Brain pericyte (primary cell): ENCODE measurements around the gene HLA-DQA1.
"Not testable (repeated sequence)": the region's sequence is repeated elsewhere in the genome, so short reads cannot be mapped to it uniquely, and the experiment has no call there.

ENCODE experiments used
- DNase-seq: peaks from one replicate; pipeline ENCODE4 v3.0.0-alpha.2; 2012; ENCODE audit warnings: low read depth, low spot score

HLA-DQA1 gene

DNA sequence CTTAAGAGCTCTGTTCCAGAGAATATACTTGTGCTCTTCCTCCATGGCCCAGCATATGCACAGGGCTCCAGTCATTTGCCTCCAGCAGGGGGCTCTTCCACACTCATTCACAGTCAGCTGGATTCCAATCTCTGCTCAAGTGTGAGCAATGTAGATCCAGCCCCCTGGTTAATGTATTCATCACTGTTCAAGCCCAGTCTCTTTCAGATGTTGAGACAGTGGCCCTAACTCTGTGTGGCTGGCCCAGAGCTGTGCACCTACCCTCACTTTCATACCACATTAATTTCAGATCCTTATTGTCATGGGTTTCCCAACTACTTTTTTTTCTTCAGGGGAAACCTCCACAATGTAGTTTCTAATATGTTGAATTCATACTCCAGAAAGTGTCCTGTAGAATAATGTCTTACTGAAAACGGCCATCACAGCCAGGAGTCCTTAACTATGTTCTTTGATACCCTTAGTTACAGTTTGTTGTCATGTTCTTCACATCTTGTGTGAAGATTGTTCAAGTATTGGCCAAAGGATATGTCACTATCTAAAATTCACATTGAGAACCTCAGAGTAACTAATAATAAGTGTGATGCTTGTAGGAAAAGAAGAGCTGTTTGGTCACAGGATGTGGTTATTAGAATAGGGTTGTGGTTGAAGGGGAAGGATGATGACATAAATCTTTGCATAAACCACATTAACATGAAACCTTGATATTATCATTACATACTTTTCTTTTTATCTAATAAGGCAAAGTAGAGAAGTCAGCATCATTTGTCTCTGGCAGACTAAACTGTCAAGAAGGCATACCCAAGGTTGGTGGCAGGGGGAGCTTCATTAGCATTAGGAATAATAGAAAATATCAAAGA is 14.4 kb upstream of the HLA-DQA1 start:
- no peak for DNase-seq

DNA sequence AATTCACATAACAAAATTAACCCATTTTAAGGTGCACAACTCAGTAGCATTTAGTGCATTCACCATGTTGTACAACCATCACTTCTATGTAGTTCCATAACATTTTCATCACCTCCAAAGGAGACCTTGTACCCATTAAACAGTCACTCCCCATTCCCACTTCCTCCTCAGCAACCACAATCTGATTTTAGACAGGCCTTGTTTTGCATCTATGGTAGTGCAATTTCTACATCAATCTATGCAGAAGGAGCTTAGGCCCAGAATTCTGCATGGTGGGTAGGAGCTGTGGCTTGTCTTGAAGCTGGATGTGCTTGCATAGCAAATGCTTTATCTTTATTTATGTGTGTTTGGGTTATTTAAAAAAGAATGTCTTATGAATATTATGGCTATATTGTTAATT is 13.5 kb upstream of the HLA-DQA1 start:
- no peak for DNase-seq

DNA sequence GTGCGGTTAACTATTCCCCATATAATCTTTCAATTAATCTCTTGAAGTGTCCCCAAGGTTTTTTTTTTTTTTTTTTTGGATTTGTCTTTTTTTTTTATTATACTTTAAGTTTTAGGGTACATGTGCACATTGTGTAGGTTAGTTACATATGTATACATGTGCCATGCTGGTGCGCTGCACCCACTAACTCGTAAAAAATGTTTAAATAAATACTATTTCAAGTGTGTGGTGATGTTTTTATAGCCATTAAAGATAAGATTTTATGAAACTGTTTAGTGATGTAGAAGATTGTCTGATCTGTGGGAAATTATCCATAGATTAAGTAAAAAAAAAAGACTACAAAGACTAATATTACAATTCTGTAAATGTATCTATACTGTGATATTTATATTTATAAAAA is 12.6 kb upstream of the HLA-DQA1 start:
- no peak for DNase-seq

DNA sequence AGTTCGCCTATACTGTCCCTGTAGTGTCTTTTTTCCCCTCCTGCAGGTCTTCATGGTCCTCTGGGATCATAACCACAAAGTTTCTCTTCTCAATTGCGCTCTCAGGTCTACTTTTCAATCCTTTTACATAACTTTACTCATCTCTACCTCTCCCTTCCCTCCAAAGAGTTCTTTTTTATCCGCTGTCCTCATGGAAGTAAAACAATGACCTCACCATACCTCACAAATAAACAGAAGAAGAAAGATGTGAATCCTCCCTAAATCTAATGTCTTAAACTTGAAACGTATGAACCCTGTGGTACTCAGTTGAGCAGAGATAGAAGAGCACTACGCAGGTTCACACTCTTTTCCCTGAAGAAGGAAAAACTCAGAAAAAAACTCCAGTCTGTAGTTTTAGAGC is 12.1 kb upstream of the HLA-DQA1 start:
- DNase-seq = no peak

DNA sequence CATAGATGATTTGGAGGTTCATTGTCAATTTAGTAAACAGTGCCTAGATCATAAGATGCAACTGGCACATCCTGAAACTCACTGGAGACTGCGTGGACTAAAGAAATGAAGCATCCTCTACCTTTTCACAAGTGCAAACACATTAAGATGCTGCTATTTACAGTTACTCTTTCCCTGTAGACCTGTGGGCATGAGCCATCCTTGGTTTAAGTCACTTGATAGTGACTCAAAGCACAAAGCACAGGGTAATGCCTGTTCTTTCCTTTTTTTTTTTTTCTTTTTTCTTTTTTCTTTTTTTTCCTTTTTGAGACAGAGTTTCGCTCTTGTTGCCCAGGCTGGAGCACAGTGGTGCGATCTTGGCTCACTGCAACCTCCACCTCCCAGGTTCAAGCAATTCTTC is 10.0 kb upstream of the HLA-DQA1 start:
- DNase-seq = no peak

DNA sequence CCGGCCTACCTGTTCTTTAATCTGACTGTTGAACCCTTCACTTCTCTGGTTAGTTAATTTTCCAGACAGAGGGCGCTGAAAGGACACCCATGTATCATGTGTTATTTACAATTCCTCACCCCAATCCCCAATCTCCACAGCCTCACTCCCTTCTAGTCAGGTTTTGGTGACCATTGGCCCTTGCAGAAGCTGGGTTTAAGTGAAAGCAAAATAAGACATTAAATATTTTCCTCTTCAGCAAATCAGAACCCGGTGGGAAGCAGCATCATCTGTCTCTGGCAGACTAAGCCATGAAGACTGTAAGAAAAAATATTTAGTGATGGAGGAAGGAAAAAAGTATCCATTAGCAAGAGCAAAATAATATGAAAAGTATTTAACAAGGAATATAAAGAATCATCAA is 9.4 kb upstream of the HLA-DQA1 start:
- no peak for DNase-seq

DNA sequence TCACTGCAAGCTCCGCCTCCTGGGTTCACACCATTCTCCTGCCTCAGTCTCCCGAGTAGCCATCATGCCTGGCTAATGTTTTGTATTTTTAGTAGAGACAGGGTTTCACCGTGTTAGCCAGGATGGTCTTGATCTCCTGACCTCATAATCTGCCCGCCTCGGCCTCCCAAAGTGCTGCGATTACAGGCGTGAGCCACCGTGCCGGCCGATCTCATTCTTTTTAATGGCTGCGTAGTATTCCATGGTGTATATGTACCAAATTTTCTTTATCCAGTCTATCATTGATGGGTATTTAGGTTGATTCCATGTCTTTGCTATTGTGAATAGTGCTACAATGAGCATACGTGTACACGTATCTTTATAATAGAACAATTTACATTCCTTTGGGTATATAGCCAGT is 7.4 kb upstream of the HLA-DQA1 start:
- DNase-seq = not testable (repeated sequence)

DNA sequence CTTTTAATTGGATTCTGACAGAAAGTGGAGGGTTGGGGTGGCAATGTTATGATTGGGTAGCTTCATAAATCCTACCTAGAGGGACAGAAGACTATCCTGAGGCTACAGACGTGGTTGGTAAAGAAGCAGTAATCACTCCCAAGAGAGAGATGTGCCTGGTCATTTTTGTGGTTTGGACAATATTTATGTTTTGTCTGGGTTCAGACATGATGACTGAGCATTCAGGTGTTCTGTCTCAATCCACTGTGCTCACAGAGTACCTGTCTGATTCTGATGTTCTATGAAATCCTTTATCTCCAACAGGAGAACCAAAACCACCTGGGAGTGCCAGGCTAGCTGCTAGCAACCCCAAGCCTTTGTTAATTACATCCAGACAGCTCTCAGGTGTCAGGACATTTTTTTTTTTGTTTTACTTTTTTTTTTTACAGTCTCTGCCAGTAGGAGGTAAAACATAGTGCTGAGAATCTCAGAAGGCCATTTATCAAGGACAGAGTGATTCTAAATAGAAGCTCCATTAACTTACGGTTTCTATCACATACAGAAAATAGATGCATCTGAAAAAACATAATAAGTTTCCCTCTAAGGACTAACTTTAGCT is 1.6 kb upstream of the HLA-DQA1 start:
- DNase-seq = no peak

DNA sequence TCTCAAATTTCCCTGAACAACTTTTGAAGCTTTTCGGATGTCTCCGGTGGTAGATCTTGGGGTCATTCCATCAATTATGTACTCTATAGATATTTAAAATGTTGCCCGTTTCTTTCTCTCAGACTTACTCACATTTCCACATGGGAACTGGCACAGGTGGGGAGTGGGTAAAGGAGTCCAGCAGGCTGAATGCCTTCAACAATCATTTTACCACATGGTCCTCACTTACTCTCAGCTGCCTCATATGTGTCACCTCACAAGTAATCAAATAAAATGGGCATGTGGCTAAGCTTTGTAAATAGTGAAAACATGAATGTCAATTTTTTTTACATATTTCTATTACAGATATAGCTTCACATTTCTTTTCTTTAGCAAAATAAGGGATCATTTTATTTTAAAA is 677 bp downstream of the HLA-DQA1 start:
- no peak for DNase-seq

DNA sequence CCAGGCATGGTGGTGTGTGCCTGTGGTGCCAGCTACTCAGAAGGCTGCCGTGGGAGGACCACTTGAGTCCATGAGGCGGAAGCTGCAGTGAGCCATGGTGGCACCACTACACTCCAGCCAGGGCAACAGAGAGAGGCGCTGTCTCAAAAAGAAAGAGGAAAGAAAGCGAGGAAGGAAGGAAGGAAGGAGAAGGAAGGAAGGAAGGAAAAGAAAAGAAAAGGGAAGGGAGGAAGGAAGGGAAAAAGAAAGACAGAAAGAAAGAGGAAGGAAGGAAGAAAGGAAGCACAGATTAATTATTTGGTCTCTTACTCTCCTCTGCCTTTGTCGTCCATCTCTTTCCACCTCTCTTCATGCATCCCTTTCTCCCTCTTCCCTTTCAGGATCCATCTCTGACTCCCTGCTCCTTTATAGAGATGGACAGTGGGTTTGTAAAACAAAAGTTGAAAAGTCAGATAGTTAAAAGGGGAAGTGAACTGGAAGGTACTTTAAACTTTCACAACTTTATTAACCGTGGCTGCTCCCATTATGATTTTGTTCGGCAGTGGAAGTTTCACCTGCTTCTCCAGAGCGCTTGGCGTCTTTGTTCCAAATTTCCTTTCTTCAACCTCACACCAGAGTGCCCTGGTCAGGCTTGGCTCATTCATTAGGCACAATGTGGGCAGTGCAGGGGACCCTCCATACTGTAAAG is 1.5 kb downstream of the HLA-DQA1 start:
- no peak for DNase-seq

DNA sequence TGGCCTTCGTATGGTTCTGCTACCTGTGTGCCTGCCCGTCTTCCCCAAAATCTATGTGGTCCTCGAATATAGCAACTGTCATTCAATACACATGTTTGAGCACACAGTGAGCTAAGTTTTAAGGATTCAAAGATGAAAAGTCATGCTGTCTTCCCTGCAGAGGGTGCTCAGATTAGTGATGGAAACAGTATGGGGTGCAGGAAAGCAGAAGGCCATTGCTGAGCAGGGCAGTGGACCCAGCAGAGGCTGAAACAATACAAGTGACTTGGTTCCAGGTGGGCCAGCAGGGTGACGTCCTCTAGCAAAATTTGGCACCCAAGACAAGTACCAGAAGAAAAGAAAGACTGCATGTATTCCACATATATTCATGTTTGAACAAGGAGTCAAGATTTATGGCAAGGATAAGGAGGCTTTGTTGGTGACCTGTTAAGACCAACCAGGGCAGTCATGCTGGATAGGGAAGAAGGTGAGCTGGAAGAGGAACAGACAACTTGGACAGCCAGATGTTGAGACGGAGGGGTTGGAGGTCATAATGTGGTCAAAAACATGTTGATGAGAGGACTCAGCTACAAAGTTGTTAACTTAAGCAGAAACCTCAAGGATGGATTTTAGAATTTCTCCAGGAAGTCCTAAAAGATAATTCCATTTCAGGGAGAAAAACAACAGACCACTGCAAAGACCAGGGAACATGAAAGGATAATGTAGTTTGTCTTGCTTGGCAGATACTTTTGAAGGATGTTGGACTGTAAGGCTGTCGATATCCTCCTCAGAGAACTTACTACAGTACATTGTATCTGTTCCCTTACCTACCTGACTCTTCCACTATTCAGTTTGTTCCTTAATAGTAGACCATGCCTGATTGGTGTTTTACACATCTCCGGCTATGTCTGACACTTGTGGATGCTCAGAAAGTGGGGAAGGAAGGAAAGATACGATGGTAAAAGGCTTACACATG is 2.5 kb downstream of the HLA-DQA1 start:
- DNase-seq = no peak

DNA sequence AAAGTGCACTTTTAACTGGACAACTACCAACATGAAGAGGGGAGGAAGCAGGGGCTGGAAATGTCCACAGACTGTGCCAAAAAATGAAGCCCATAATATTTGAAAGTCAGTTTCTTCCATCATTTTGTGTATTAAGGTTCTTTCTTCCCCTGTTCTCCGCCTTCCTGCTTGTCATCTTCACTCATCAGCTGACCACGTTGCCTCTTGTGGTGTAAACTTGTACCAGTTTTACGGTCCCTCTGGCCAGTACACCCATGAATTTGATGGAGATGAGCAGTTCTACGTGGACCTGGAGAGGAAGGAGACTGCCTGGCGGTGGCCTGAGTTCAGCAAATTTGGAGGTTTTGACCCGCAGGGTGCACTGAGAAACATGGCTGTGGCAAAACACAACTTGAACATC is 3.9 kb downstream of the HLA-DQA1 start:
- no peak for DNase-seq

DNA sequence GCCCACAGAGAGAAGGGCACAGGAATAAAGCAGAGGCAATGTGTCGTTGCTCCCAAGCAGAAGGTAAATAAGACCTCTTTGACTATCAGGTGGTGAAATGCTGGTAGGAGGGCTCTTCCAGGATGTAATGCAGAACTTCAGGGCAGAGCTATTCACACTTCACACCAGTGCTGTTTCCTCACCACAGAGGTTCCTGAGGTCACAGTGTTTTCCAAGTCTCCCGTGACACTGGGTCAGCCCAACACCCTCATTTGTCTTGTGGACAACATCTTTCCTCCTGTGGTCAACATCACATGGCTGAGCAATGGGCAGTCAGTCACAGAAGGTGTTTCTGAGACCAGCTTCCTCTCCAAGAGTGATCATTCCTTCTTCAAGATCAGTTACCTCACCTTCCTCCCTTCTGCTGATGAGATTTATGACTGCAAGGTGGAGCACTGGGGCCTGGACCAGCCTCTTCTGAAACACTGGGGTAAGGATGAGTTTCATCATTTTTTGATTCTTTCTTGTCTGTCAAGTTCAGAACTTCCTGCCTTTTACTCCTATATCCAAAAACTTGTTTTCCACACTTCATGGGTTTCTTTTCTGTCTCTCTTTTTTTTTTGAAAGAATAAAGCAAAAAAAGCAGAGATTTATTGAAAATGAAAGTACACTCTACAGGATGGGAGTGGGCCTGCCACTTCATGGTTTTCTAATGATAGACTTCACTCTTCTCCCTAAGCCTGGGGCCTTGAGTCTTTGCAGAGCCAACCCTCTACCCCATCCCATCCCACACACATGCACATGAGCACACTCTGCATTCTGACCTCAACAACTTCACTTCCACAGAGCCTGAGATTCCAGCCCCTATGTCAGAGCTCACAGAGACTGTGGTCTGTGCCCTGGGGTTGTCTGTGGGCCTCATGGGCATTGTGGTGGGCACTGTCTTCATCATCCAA is 4.8 kb downstream of the HLA-DQA1 start:
- not testable (repeated sequence) for DNase-seq

DNA sequence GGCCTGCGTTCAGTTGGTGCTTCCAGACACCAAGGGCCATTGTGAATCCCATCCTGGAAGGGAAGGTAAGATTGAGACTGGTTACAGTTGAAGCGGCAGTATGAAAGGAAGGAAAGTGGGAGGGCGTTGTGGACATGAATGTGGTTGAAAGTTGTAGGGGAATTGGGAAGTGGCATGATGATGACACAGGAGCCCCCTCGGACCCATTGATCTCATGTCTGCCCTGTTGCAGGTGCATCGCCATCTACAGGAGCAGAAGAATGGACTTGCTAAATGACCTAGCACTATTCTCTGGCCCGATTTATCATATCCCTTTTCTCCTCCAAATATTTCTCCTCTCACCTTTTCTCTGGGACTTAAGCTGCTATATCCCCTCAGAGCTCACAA is 5.5 kb downstream of the HLA-DQA1 start:
- no peak for DNase-seq

DNA sequence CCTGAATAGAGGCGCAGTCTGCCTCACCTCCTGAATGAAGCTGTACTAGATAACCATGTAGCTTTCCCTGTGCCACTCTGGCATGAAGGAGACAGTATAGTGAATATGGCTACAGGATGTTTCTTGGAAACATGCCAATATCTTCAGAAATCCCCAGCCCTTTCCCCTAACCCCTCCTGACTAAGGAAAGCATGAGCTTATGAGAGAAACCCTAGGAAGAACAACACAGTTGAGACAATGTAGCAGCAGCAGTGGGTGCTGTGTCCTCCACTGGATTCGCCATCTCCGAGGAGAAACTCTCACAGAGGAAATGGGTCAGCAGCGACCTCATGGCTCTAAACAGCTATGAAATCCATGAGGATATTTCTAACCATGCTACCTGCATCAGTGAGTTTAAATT is 6.7 kb downstream of the HLA-DQA1 start:
- DNase-seq = no peak

DNA sequence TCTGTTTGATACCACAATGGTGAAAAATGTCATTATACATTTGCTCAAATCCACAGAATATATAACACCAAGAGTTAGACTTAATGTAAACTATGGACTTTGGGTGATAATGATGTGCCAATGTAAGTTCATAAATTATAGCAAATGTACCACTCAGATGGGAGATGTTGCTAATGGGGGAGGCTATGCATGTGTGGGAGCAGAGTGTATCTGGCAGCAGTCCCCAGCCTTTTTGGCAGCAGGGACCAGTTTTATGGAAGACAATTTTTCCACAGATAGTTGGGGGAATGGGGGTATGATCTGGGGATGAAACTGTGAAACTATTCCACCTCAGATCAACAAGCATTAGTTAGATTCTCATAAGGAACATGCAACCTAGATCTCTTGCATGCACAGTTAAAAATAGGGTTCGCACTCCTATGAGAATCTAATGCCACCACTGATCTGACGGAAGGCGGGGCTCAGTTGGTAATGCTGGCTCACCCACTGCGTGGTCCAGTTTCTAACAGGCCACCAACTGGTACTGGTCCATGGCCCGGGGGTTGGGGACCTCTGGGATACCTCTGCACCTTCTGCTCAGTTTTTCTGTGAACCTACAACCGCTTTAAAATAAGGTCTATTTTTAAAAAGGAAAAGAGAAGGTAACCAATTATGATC is 8.0 kb downstream of the HLA-DQA1 start:
- no peak for DNase-seq

DNA sequence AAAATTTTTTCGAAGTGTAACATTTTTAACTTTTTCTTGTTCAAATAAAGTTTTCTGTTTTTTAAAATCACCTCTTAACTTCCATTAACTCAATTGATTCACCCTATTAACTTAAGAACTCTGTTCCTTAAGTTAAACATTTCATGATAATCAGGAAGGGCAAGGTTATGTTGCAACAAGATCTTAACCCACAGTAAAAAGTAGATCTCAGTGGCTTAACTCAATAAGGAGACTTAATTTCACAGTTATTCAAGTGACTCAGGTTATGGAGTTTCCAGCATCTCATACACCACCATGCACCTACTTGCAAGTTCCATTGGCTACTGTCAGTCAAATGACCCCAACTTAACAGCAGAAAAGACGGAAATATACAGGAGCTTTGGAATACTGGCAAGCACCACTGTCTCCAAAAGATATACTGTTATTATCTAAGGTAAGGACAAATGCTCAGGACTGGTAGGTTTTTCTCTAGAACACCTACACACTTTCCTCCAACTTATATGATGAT is 18.1 kb downstream of the HLA-DQA1 start:
- DNase-seq = no peak

DNA sequence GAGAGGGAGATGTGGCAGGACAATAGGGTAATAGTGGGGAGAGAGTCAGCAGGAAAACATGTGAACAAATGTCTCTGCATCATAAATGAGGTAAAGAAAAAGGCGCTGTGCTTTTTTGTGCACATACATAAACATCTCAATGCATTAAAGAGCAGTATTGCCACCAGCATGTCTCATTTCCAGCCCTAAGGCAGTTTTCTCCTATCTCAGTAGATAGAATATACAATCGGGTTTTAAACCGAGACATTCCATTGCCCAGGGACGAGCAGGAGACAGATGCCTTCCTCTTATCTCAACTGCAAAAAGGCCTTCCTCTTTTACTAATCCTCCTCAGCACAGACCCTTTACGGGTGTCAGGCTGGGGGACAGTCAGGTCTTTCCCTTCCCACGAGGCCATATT is 20.1 kb downstream of the HLA-DQA1 start:
- not testable (repeated sequence) for DNase-seq

DNA sequence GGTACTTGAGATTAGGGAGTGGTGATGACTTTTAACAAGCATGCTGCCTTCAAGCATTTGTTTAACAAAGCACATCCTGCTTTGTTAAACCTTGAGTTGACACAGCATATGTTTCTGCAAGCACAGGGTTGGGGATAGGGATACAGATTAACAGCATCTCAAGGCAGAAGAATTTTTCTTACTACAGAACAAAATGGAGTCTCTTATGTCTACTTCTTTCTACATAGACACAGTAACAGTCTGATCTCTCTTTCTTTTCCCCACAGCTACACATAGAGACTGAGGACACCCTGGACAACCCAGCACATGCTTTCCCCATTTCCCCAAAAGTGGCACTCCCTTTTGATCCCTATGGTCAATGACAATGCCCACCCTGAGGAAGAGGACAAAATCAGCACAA is 20.6 kb downstream of the HLA-DQA1 start:
- DNase-seq = not testable (repeated sequence)
